Astrocyte (in vitro differentiated cells and primary cell): ENCODE data around the gene RABEP1. TPM values are rescaled to one million over a fixed set of nuclear protein-coding genes. Genes with fewer than 3 reads are reported as not detected.

Source experiments
- DNase-seq: peaks from one replicate; pipeline ENCODE4 v3.0.0-alpha.2; 2010; ENCODE audit warnings: low read depth
- FAIRE-seq: peaks from 2 replicates; lab custom pipeline; 2011; peaks lifted over from hg19 to GRCh38; lab: Jason Lieb, UNC
- H2AFZ ChIP-seq: 2 replicates; pipeline ENCODE4 v1.6.0; 2012; ENCODE audit warnings: low read depth, low read length, inconsistent platforms
- H3K27ac ChIP-seq: 2 replicates; pipeline ENCODE4 v1.5.1; 2011; ENCODE audit warnings: low read depth, low read length, inconsistent platforms
- H3K27me3 ChIP-seq: 2 replicates; pipeline ENCODE4 v1.6.0; 2011; ENCODE audit warnings: low read length, inconsistent platforms; ENCODE audit not compliant: insufficient read depth
- H3K36me3 ChIP-seq: 2 replicates; pipeline ENCODE4 v1.5.1; 2011; ENCODE audit warnings: low read length, inconsistent platforms; ENCODE audit not compliant: insufficient read depth
- H3K4me1 ChIP-seq: 2 replicates; pipeline ENCODE4 v1.5.1; 2011; ENCODE audit warnings: low read length, inconsistent platforms; ENCODE audit not compliant: insufficient read depth
- H3K4me2 ChIP-seq: 2 replicates; pipeline ENCODE4 v1.6.0; 2012; ENCODE audit warnings: low read length, inconsistent platforms
- H3K4me3 ChIP-seq: 2 replicates; pipeline ENCODE4 v1.5.1; 2011; ENCODE audit warnings: low read depth, mild to moderate bottlenecking, low read length, inconsistent platforms; ENCODE audit not compliant: insufficient read depth
- H3K79me2 ChIP-seq: 2 replicates; pipeline ENCODE4 v1.6.0; 2012; ENCODE audit warnings: mild to moderate bottlenecking, low read length, inconsistent platforms; ENCODE audit not compliant: insufficient read depth
- H3K9ac ChIP-seq: 2 replicates; pipeline ENCODE4 v1.6.0; 2012; ENCODE audit warnings: mild to moderate bottlenecking, low read length, inconsistent platforms
- H3K9me3 ChIP-seq: 2 replicates; pipeline ENCODE4 v1.5.1; 2012; ENCODE audit warnings: low read depth, mild to moderate bottlenecking, low read length, inconsistent platforms; ENCODE audit not compliant: insufficient read depth
- H4K20me1 ChIP-seq: 2 replicates; pipeline ENCODE4 v1.6.0; 2012; ENCODE audit warnings: low read length, inconsistent platforms; ENCODE audit not compliant: insufficient read depth
- H3K27ac Mint-ChIP-seq: one replicate; pipeline ENCODE4 v1.8.0; 2021; ENCODE audit warnings: mild to moderate bottlenecking, mixed read lengths; ENCODE audit not compliant: unreplicated experiment
- H3K27me3 Mint-ChIP-seq: one replicate; pipeline ENCODE4 v1.8.0; 2021; ENCODE audit warnings: low read depth, mixed read lengths; ENCODE audit not compliant: unreplicated experiment
- H3K36me3 Mint-ChIP-seq: one replicate; pipeline ENCODE4 v1.8.0; 2021; ENCODE audit warnings: low read depth, mixed read lengths; ENCODE audit not compliant: unreplicated experiment
- H3K4me1 Mint-ChIP-seq: one replicate; pipeline ENCODE4 v1.8.0; 2021; ENCODE audit warnings: low read depth, mixed read lengths; ENCODE audit not compliant: unreplicated experiment
- H3K4me3 Mint-ChIP-seq: one replicate; pipeline ENCODE4 v1.8.0; 2021; ENCODE audit warnings: mild to moderate bottlenecking, moderate library complexity, mixed read lengths; ENCODE audit not compliant: unreplicated experiment
- H3K9me3 Mint-ChIP-seq: one replicate; pipeline ENCODE4 v1.8.0; 2021; ENCODE audit warnings: mild to moderate bottlenecking, mixed read lengths; ENCODE audit not compliant: unreplicated experiment
- CTCF ChIP-seq: IDR thresholded peaks from 2 replicates; pipeline ENCODE4 v1.5.1; 2011; ENCODE audit warnings: low read depth, mild to moderate bottlenecking, inconsistent platforms, low read length, moderate library complexity; ENCODE audit not compliant: insufficient read depth
- EZH2 ChIP-seq: IDR thresholded peaks from 2 replicates; pipeline ENCODE4 v1.6.1; 2012; ENCODE audit warnings: mild to moderate bottlenecking, low read length, inconsistent platforms; ENCODE audit not compliant: insufficient read depth
- total RNA-seq: library from RNA; stranded (reverse); gene quantifications from 2 replicates; pipeline ENCODE4 v1.2.1, GENCODE V29; 2021

The RABEP1 gene
- total RNA-seq, 1 donor from 2014 or later: 49.0 TPM

- H3K36me3 Mint-ChIP-seq: peaks cover 22% of the 10 kb centered on the region
- no peak overlapping the region for H3K4me3 ChIP-seq
- DNase-seq (no peak), FAIRE-seq (no peak)
- H3K27me3 Mint-ChIP-seq: no peaks in the 10 kb centered on the region
- H4K20me1 ChIP-seq: peaks cover 11% of the 10 kb centered on the region
- H3K79me2 ChIP-seq: no peaks in the 10 kb centered on the region
- TF ChIP-seq CTCF (no peak), EZH2 (no peak)
- no peaks in the 10 kb centered on the region for H3K9me3 ChIP-seq
- H3K9ac ChIP-seq: no peak overlapping the region
- peaks cover 63% of the 10 kb centered on the region for H3K36me3 ChIP-seq
- no peaks in the 10 kb centered on the region for H3K4me1 ChIP-seq
- H3K27ac ChIP-seq: no peak overlapping the region
- H3K27ac Mint-ChIP-seq: no peak overlapping the region
- H3K4me1 Mint-ChIP-seq: peaks cover 4% of the 10 kb centered on the region
- no peaks in the 10 kb centered on the region for H3K9me3 Mint-ChIP-seq
- H2AFZ ChIP-seq: no peak overlapping the region
- H3K27me3 ChIP-seq: no peaks in the 10 kb centered on the region
- no peak overlapping the region for H3K4me3 Mint-ChIP-seq
- H3K4me2 ChIP-seq: no peak overlapping the region
Observed at GRCh38 chr17:5378566-5379207, 96.6 kb downstream of the RABEP1 start.

GRCh38 chr17:5379351-5380107, 97.4 kb downstream of the RABEP1 start:
- H3K27me3 ChIP-seq: no peaks in the 10 kb centered on the region
- H4K20me1 ChIP-seq: peaks cover 11% of the 10 kb centered on the region
- H3K9me3 ChIP-seq: no peaks in the 10 kb centered on the region
- H3K36me3 ChIP-seq: peaks cover 69% of the 10 kb centered on the region
- H3K4me3 Mint-ChIP-seq: no peak overlapping the region
- H3K4me2 ChIP-seq: no peak overlapping the region
- no peak for DNase-seq
- H3K27ac ChIP-seq: no peak overlapping the region
- no peak for TF ChIP-seq EZH2
- TF ChIP-seq CTCF: no peak
- H3K4me1 ChIP-seq: no peaks in the 10 kb centered on the region
- peaks cover 22% of the 10 kb centered on the region for H3K36me3 Mint-ChIP-seq
- no peak for FAIRE-seq
- H3K9me3 Mint-ChIP-seq: no peaks in the 10 kb centered on the region
- peaks cover 4% of the 10 kb centered on the region for H3K4me1 Mint-ChIP-seq
- H3K27me3 Mint-ChIP-seq: no peaks in the 10 kb centered on the region
- H2AFZ ChIP-seq: no peak overlapping the region
- no peak overlapping the region for H3K27ac Mint-ChIP-seq
- H3K9ac ChIP-seq: no peak overlapping the region
- H3K4me3 ChIP-seq: no peak overlapping the region
- no peaks in the 10 kb centered on the region for H3K79me2 ChIP-seq
